ENCODE results near the gene KNDC1.

The KNDC1 gene

GRCh38 chr10:133246236-133246626, 86.2 kb downstream of the KNDC1 start:
- Histone ChIP-seq H2AFZ (ENCODE audit: low read depth, low read length) (no peak overlapping the region), H3K9ac (ENCODE audit: low read length) (no peak overlapping the region), H3K27ac (ENCODE audit: low read length) (no peak overlapping the region), H3K4me1 (ENCODE audit: low read length) (peaks cover 7% of the 10 kb centered on the region; the same call in 1 of the 2 replicates), H3K79me2 (ENCODE audit: low read length) (no peaks in the 10 kb centered on the region), H3K4me2 (ENCODE audit: low read length) (no peak overlapping the region), H3K9me3 (ENCODE audit: insufficient read depth, low read length) (no peaks in the 10 kb centered on the region), H3K27me3 (ENCODE audit: low read depth, low read length) (peaks cover 10% of the 10 kb centered on the region; the same call in 1 of the 2 replicates), H4K20me1 (ENCODE audit: insufficient read depth, low read length) (no peaks in the 10 kb centered on the region), H3K4me3 (ENCODE audit: low read length) (no peak overlapping the region), H3K36me3 (replicated peaks; ENCODE audit: low read depth, low read length) (no peaks in the 10 kb centered on the region)
- TF ChIP-seq CTCF (IDR thresholded peaks at IDR 0.05; ENCODE audit: low read depth, low read length) (no peak), EZH2phosphoT487 (IDR thresholded peaks at IDR 0.05; ENCODE audit: low read depth) (no peak)

- H3K9me3 ChIP-seq (ENCODE audit: insufficient read depth, low read length) = no peaks in the 10 kb centered on the region
- no peak overlapping the region for H3K4me2 ChIP-seq (ENCODE audit: low read length)
Measured at GRCh38 chr10:133247681-133248333, 87.8 kb downstream of the KNDC1 start.

GRCh38 chr10:133248334-133248715, 88.3 kb downstream of the KNDC1 start:
- H3K27ac ChIP-seq (ENCODE audit: low read length) = no peak overlapping the region
- no peak overlapping the region for H2AFZ ChIP-seq (ENCODE audit: low read depth, low read length)
- H3K9me3 ChIP-seq (ENCODE audit: insufficient read depth, low read length) = no peaks in the 10 kb centered on the region
- no peak overlapping the region for H3K4me3 ChIP-seq (ENCODE audit: low read length)
- no peaks in the 10 kb centered on the region for H3K79me2 ChIP-seq (ENCODE audit: low read length)
- no peaks in the 10 kb centered on the region for H4K20me1 ChIP-seq (ENCODE audit: insufficient read depth, low read length)
- no peaks in the 10 kb centered on the region for H3K4me1 ChIP-seq (ENCODE audit: low read length)
- no peaks in the 10 kb centered on the region for H3K36me3 ChIP-seq (replicated peaks; ENCODE audit: low read depth, low read length)
- peaks cover 5% of the 10 kb centered on the region; the same call in 1 of the 2 replicates for H3K27me3 ChIP-seq (ENCODE audit: low read depth, low read length)
- no peak overlapping the region for H3K4me2 ChIP-seq (ENCODE audit: low read length)
- no peak overlapping the region for H3K9ac ChIP-seq (ENCODE audit: low read length)
- TF ChIP-seq EZH2phosphoT487 (IDR thresholded peaks at IDR 0.05; ENCODE audit: low read depth) (no peak), CTCF (IDR thresholded peaks at IDR 0.05; ENCODE audit: low read depth, low read length) (no peak)

More at GRCh38 chr10:133247681-133248333, 87.8 kb downstream of the KNDC1 start:
- Histone ChIP-seq H3K27ac (ENCODE audit: low read length) (no peak overlapping the region), H3K79me2 (ENCODE audit: low read length) (no peaks in the 10 kb centered on the region), H3K9ac (ENCODE audit: low read length) (no peak overlapping the region), H2AFZ (ENCODE audit: low read depth, low read length) (no peak overlapping the region), H3K27me3 (ENCODE audit: low read depth, low read length) (peaks cover 5% of the 10 kb centered on the region; the same call in 1 of the 2 replicates), H3K4me1 (ENCODE audit: low read length) (no peaks in the 10 kb centered on the region), H3K4me3 (ENCODE audit: low read length) (no peak overlapping the region), H4K20me1 (ENCODE audit: insufficient read depth, low read length) (no peaks in the 10 kb centered on the region), H3K36me3 (replicated peaks; ENCODE audit: low read depth, low read length) (no peaks in the 10 kb centered on the region)
- TF ChIP-seq CTCF (IDR thresholded peaks at IDR 0.05; ENCODE audit: low read depth, low read length) (no peak), EZH2phosphoT487 (IDR thresholded peaks at IDR 0.05; ENCODE audit: low read depth) (no peak)

- H2AFZ ChIP-seq (ENCODE audit: low read depth, low read length) = no peak overlapping the region
- no peak overlapping the region for H3K9ac ChIP-seq (ENCODE audit: low read length)
- H3K27ac ChIP-seq (ENCODE audit: low read length) = no peak overlapping the region
- H3K27me3 ChIP-seq (ENCODE audit: low read depth, low read length) = peaks cover 5% of the 10 kb centered on the region; the same call in 1 of the 2 replicates
- H3K79me2 ChIP-seq (ENCODE audit: low read length) = no peaks in the 10 kb centered on the region
- no peak overlapping the region for H3K4me3 ChIP-seq (ENCODE audit: low read length)
- no peak for TF ChIP-seq EZH2phosphoT487 (IDR thresholded peaks at IDR 0.05; ENCODE audit: low read depth)
- no peak for TF ChIP-seq CTCF (IDR thresholded peaks at IDR 0.05; ENCODE audit: low read depth, low read length)
- H3K4me2 ChIP-seq (ENCODE audit: low read length) = no peak overlapping the region
- no peaks in the 10 kb centered on the region for H3K36me3 ChIP-seq (replicated peaks; ENCODE audit: low read depth, low read length)
- H3K4me1 ChIP-seq (ENCODE audit: low read length) = no peaks in the 10 kb centered on the region
- no peaks in the 10 kb centered on the region for H4K20me1 ChIP-seq (ENCODE audit: insufficient read depth, low read length)
- no peaks in the 10 kb centered on the region for H3K9me3 ChIP-seq (ENCODE audit: insufficient read depth, low read length)
Measured at GRCh38 chr10:133249094-133249780, 89.2 kb downstream of the KNDC1 start.
